ENCODE results near the gene KLHL29. TPM values are rescaled to one million over a fixed set of nuclear protein-coding genes. Genes with fewer than 3 reads are reported as not detected.

KLHL29 gene
- total RNA-seq, 2 experiments from 2014 or later: 2.5 to 2.7 TPM

- no peak for TF ChIP-seq CTCF (IDR thresholded peaks at IDR 0.05)
- no peaks in the 10 kb centered on the region for H3K4me1 Mint-ChIP-seq (ENCODE audit: low read depth)
- H3K4me1 ChIP-seq (ENCODE audit: insufficient read depth, low read length): no peaks in the 10 kb centered on the region
- H3K4me3 ChIP-seq (ENCODE audit: low read length): no peak overlapping the region
- peaks cover 4% of the 10 kb centered on the region for H3K36me3 ChIP-seq (ENCODE audit: insufficient read depth, low read length)
- H3K27ac Mint-ChIP-seq: no peak overlapping the region
- DNase-seq (no peak), ATAC-seq (ENCODE audit: poor library complexity) (no peak)
- ChIA-PET CTCF (no interaction called here), POLR2A (no interaction called here)
- H3K9me3 ChIP-seq (ENCODE audit: control insufficient read depth in 1 of 2, insufficient read depth in 1 of 2, low read length in 2 of 2): no peaks in the 10 kb centered on the region
- H3K9me3 Mint-ChIP-seq: no peaks in the 10 kb centered on the region
- intact Hi-C loops (cut with DNase I, micrococcal nuclease): no loop called here
- no peaks in the 10 kb centered on the region for H3K27me3 ChIP-seq (ENCODE audit: control insufficient read depth in 1 of 2, insufficient read depth in 2 of 2, low read length in 2 of 2)
- no peak overlapping the region for H3K4me3 Mint-ChIP-seq
- peaks cover 55% of the 10 kb centered on the region for H3K36me3 Mint-ChIP-seq (ENCODE audit: low read depth)
- H3K27me3 Mint-ChIP-seq: no peaks in the 10 kb centered on the region
- H3K27ac ChIP-seq (ENCODE audit: low read depth in 1 of 2, low read length in 2 of 2): no peak overlapping the region
These were observed 361.3 kb downstream of the KLHL29 start for GRCh38 chr2:23746141-23746863.

GRCh38 chr2:23751747-23752265 lies 366.8 kb downstream of the KLHL29 start:
- no peak overlapping the region for H3K4me3 ChIP-seq (ENCODE audit: low read length)

GRCh38 chr2:23753291-23754010 lies 368.5 kb downstream of the KLHL29 start:
- H3K36me3 ChIP-seq (ENCODE audit: insufficient read depth, low read length): peaks cover 60% of the 10 kb centered on the region
- H3K27me3 Mint-ChIP-seq: no peaks in the 10 kb centered on the region

More at GRCh38 chr2:23751747-23752265, 366.8 kb downstream of the KLHL29 start:
- intact Hi-C loops (cut with DNase I, micrococcal nuclease): no loop called here
- no peaks in the 10 kb centered on the region for H3K4me1 ChIP-seq (ENCODE audit: insufficient read depth, low read length)
- POLR2A ChIA-PET: no interaction called here
- H3K36me3 ChIP-seq (ENCODE audit: insufficient read depth, low read length): peaks cover 45% of the 10 kb centered on the region
- no peak overlapping the region for H3K4me3 Mint-ChIP-seq
- H3K27me3 ChIP-seq (ENCODE audit: control insufficient read depth in 1 of 2, insufficient read depth in 2 of 2, low read length in 2 of 2): no peaks in the 10 kb centered on the region
- no peak overlapping the region for H3K27ac ChIP-seq (ENCODE audit: low read depth in 1 of 2, low read length in 2 of 2)
- H3K9me3 ChIP-seq (ENCODE audit: control insufficient read depth in 1 of 2, insufficient read depth in 1 of 2, low read length in 2 of 2): no peaks in the 10 kb centered on the region
- no peak for TF ChIP-seq CTCF (IDR thresholded peaks at IDR 0.05)
- CTCF ChIA-PET: interaction anchor here (0.5 kb wide), 1 partner anchor 540 kb away, joined by 3 read pairs; no protein-coding TSS in a partner anchor
- H3K9me3 Mint-ChIP-seq: no peaks in the 10 kb centered on the region
- H3K27ac Mint-ChIP-seq: no peak overlapping the region
- peaks cover 68% of the 10 kb centered on the region for H3K36me3 Mint-ChIP-seq (ENCODE audit: low read depth)
- H3K4me1 Mint-ChIP-seq (ENCODE audit: low read depth): no peaks in the 10 kb centered on the region
- H3K27me3 Mint-ChIP-seq: no peaks in the 10 kb centered on the region
- no peak for DNase-seq
- ATAC-seq (ENCODE audit: poor library complexity): no peak

More at GRCh38 chr2:23753291-23754010, 368.5 kb downstream of the KLHL29 start:
- Histone ChIP-seq H3K27me3 (ENCODE audit: control insufficient read depth in 1 of 2, insufficient read depth in 2 of 2, low read length in 2 of 2) (no peaks in the 10 kb centered on the region), H3K4me1 (ENCODE audit: insufficient read depth, low read length) (no peaks in the 10 kb centered on the region), H3K4me3 (ENCODE audit: low read length) (no peak overlapping the region), H3K27ac (ENCODE audit: low read depth in 1 of 2, low read length in 2 of 2) (no peak overlapping the region), H3K9me3 (ENCODE audit: control insufficient read depth in 1 of 2, insufficient read depth in 1 of 2, low read length in 2 of 2) (no peaks in the 10 kb centered on the region)
- no peaks in the 10 kb centered on the region for H3K4me1 Mint-ChIP-seq (ENCODE audit: low read depth)
- no peak overlapping the region for H3K4me3 Mint-ChIP-seq
- ChIA-PET CTCF (no interaction called here), POLR2A (no interaction called here)
- TF ChIP-seq CTCF (IDR thresholded peaks at IDR 0.05): no peak
- ATAC-seq (ENCODE audit: poor library complexity) (no peak), DNase-seq (no peak)
- intact Hi-C loops (cut with DNase I, micrococcal nuclease): no loop called here
- H3K36me3 Mint-ChIP-seq (ENCODE audit: low read depth): peaks cover 85% of the 10 kb centered on the region
- H3K9me3 Mint-ChIP-seq: no peaks in the 10 kb centered on the region
- no peak overlapping the region for H3K27ac Mint-ChIP-seq
